H1 (cell line): ENCODE data around the gene PRR36. TPM values are rescaled to one million over a fixed set of nuclear protein-coding genes. Genes with fewer than 3 reads are reported as not detected.

Experiments
- CTCF ChIA-PET: fragments of 300-600 bp; sonication (Branson Sonifier 250); formaldehyde crosslinking; loops from one replicate; lab custom pipeline; 2021; ENCODE audit not compliant: partially characterized antibody; lab: Charles Lee
- POLR2A ChIA-PET: fragments of 300-600 bp; sonication (Branson Sonifier 250); formaldehyde crosslinking; loops from one replicate; lab custom pipeline; 2021; ENCODE audit warnings: inconsistent platforms; ENCODE audit not compliant: partially characterized antibody; lab: Charles Lee
- DNase-seq, 2 experiments: peaks; one replicate each; pipeline versions ENCODE4 v3.0.0 to v3.0.0-alpha.2; 2010 to 2022; ENCODE audit warnings: low spot score in 2 of 2, low read depth in 1 of 2, mixed read lengths in 1 of 2
- FAIRE-seq: peaks from 2 replicates; lab custom pipeline; 2011; peaks lifted over from hg19 to GRCh38; lab: Jason Lieb, UNC
- H2AFZ ChIP-seq: 2 replicates; pipeline ENCODE4 v1.8.1; 2012; ENCODE audit warnings: low read length, inconsistent platforms
- H2AK5ac ChIP-seq: 2 replicates; pipeline ENCODE4 v1.6.1; 2013; ENCODE audit warnings: low read depth, low read length
- H2BK120ac ChIP-seq: replicated peaks from 2 replicates; pipeline ENCODE3; 2013; ENCODE audit warnings: low read depth, low read length, inconsistent platforms
- H2BK12ac ChIP-seq: 2 replicates; pipeline ENCODE4 v1.6.1; 2013; ENCODE audit warnings: low read depth, low read length
- H2BK15ac ChIP-seq: 2 replicates; pipeline ENCODE4 v1.6.1; 2013; ENCODE audit warnings: low read length
- H2BK20ac ChIP-seq: 2 replicates; pipeline ENCODE4 v1.6.1; 2013; ENCODE audit warnings: low read length
- H2BK5ac ChIP-seq: 2 replicates; pipeline ENCODE4 v1.6.1; 2013; ENCODE audit warnings: low read depth, low read length
- H3K14ac ChIP-seq: 2 replicates; pipeline ENCODE4 v1.6.1; 2013; ENCODE audit warnings: inconsistent platforms; ENCODE audit not compliant: insufficient read length
- H3K18ac ChIP-seq: 2 replicates; pipeline ENCODE4 v1.6.1; 2013; ENCODE audit warnings: low read length; ENCODE audit errors: extremely low read depth
- H3K23ac ChIP-seq: 2 replicates; pipeline ENCODE4 v1.6.1; 2013; ENCODE audit warnings: inconsistent platforms; ENCODE audit not compliant: insufficient read length
- H3K23me2 ChIP-seq: 2 replicates; pipeline ENCODE4 v1.6.1; 2013; ENCODE audit warnings: low read depth, low read length
- H3K27ac ChIP-seq: 2 replicates; pipeline ENCODE4 v1.6.1; 2011; ENCODE audit warnings: low read depth, low read length, inconsistent platforms
- H3K27me3 ChIP-seq, 4 experiments: replicated peaks in 1 of 4; 1 replicate in 1 of 4; 2 replicates in 3 of 4; pipeline versions ENCODE4 v1.6.1 to v1.8.1; 2011 to 2013; ENCODE audit warnings: low read length in 3 of 4, mild to moderate bottlenecking in 3 of 4, inconsistent platforms in 2 of 4, mixed read lengths in 2 of 4, moderate library complexity in 1 of 4; ENCODE audit not compliant: control insufficient read depth in 3 of 4, insufficient read depth in 3 of 4; ENCODE audit errors: extremely low read depth in 1 of 4
- H3K36me3 ChIP-seq, 4 experiments: 2 replicates each; pipeline versions ENCODE4 v1.6.1 to v1.8.1; 2011 to 2013; ENCODE audit warnings: mild to moderate bottlenecking in 4 of 4, low read length in 3 of 4, moderate library complexity in 2 of 4, control low read depth in 1 of 4, inconsistent platforms in 1 of 4; ENCODE audit not compliant: insufficient read depth in 4 of 4, control insufficient read depth in 2 of 4
- H3K4ac ChIP-seq: replicated peaks from 2 replicates; pipeline ENCODE3; 2013; ENCODE audit warnings: low read length, low read depth, mixed read lengths, inconsistent platforms; ENCODE audit not compliant: insufficient read length
- H3K4me1 ChIP-seq, 4 experiments: replicated peaks in 1 of 4; 1 replicate in 1 of 4; 2 replicates in 3 of 4; pipeline versions ENCODE4 v1.6.1 to v1.8.1; 2011 to 2013; ENCODE audit warnings: low read length in 3 of 4, inconsistent platforms in 2 of 4, mixed read lengths in 1 of 4; ENCODE audit not compliant: insufficient read depth in 4 of 4, control insufficient read depth in 3 of 4
- H3K4me2 ChIP-seq, 2 experiments: 2 replicates each; pipeline versions ENCODE4 v1.6.1 to v1.8.1; 2011 to 2013; ENCODE audit warnings: low read depth in 2 of 2, low read length in 2 of 2, control low read depth in 1 of 2, inconsistent platforms in 1 of 2, mild to moderate bottlenecking in 1 of 2; ENCODE audit not compliant: insufficient read depth in 1 of 2
- H3K4me3 ChIP-seq, 4 experiments: fragments of 200-600, 300-600 bp in 1 of 4; sonication (generic), shearing (Covaris generic), sonication (Bioruptor Twin) in 1 of 4; 2 replicates each; pipeline versions ENCODE4 v1.5.1 to v1.8.1; 2011 to 2016; ENCODE audit warnings: low read length in 4 of 4, low read depth in 3 of 4, control low read depth in 2 of 4, inconsistent platforms in 2 of 4, mild to moderate bottlenecking in 2 of 4, mixed read lengths in 1 of 4, moderate library complexity in 1 of 4; ENCODE audit not compliant: insufficient read depth in 2 of 4; ENCODE audit errors: extremely low read depth in 1 of 4
- H3K56ac ChIP-seq: replicated peaks from 2 replicates; pipeline ENCODE3; 2013; ENCODE audit warnings: low read depth, mild to moderate bottlenecking, mixed read lengths, low read length, inconsistent platforms; ENCODE audit not compliant: insufficient read length
- H3K79me1 ChIP-seq: 2 replicates; pipeline ENCODE4 v1.6.1; 2013; ENCODE audit warnings: low read depth, low read length, control low read depth
- H3K79me2 ChIP-seq, 2 experiments: 2 replicates each; pipeline versions ENCODE4 v1.6.1 to v1.8.1; 2012 to 2013; ENCODE audit warnings: low read length in 2 of 2, mild to moderate bottlenecking in 2 of 2, inconsistent platforms in 1 of 2; ENCODE audit not compliant: insufficient read depth in 2 of 2, control insufficient read depth in 1 of 2
- H3K9ac ChIP-seq, 4 experiments: replicated peaks in 1 of 4; 1 replicate in 1 of 4; 2 replicates in 3 of 4; pipeline versions ENCODE4 v1.6.1 to v1.8.1; 2011 to 2013; ENCODE audit warnings: low read depth in 3 of 4, low read length in 3 of 4, control low read depth in 2 of 4, mild to moderate bottlenecking in 2 of 4, moderate library complexity in 2 of 4, inconsistent platforms in 1 of 4; ENCODE audit errors: extremely low read depth in 1 of 4
- H3K9me3 ChIP-seq, 2 experiments: 2 replicates each; pipeline versions ENCODE4 v1.6.1 to v1.8.1; 2012 to 2013; ENCODE audit warnings: mild to moderate bottlenecking in 2 of 2, moderate library complexity in 2 of 2, control low read depth in 1 of 2, inconsistent platforms in 1 of 2, low read depth in 1 of 2, low read length in 1 of 2, mixed read lengths in 1 of 2; ENCODE audit not compliant: insufficient read depth in 2 of 2
- H4K20me1 ChIP-seq, 2 experiments: replicated peaks in 1 of 2; 2 replicates each; pipeline versions ENCODE3 to v1.8.1; 2011 to 2013; ENCODE audit warnings: inconsistent platforms in 2 of 2, low read length in 2 of 2, mild to moderate bottlenecking in 1 of 2; ENCODE audit not compliant: insufficient read depth in 2 of 2, control insufficient read depth in 1 of 2
- H4K5ac ChIP-seq: 2 replicates; pipeline ENCODE4 v1.6.1; 2013; ENCODE audit warnings: low read length, low read depth, mixed read lengths, inconsistent platforms; ENCODE audit not compliant: insufficient read length
- H4K8ac ChIP-seq: 2 replicates; pipeline ENCODE4 v1.8.0; 2013; ENCODE audit warnings: mild to moderate bottlenecking, moderate library complexity, low read length, inconsistent platforms; ENCODE audit not compliant: insufficient read depth; ENCODE audit errors: extremely low read depth
- H4K91ac ChIP-seq: replicated peaks from 2 replicates; pipeline ENCODE3; 2013; ENCODE audit warnings: low read length, mixed read lengths, inconsistent platforms; ENCODE audit not compliant: insufficient read length
- CHD1 ChIP-seq: IDR thresholded peaks from 2 replicates; pipeline ENCODE4 v1.6.1; 2012; ENCODE audit warnings: low read depth, low read length, improper control_type of control experiment
- EZH2 ChIP-seq: fragments of 200-600 bp; sonication (generic); IDR thresholded peaks from 2 replicates; pipeline ENCODE4 v1.7.1; 2012; ENCODE audit warnings: low read depth, mild to moderate bottlenecking, moderate library complexity, low read length, inconsistent platforms; ENCODE audit not compliant: severe bottlenecking
- NANOG ChIP-seq: IDR thresholded peaks from 2 replicates; pipeline ENCODE4 v1.6.1; 2011; ENCODE audit warnings: low read length, low read depth, mild to moderate bottlenecking, inconsistent platforms; ENCODE audit not compliant: insufficient read depth, poor library complexity, severe bottlenecking
- POLR2AphosphoS5 ChIP-seq: IDR thresholded peaks from 2 replicates; pipeline ENCODE4 v1.6.1; 2011; ENCODE audit warnings: low read depth, low read length
- RBBP5 ChIP-seq: IDR thresholded peaks from 2 replicates; pipeline ENCODE4 v1.7.1; 2012; ENCODE audit warnings: low read depth, mild to moderate bottlenecking, inconsistent platforms, low read length, moderate library complexity, borderline replicate concordance
- TAF1 ChIP-seq: IDR thresholded peaks from 2 replicates; pipeline ENCODE4 v1.6.1; 2011; ENCODE audit warnings: mild to moderate bottlenecking, low read depth, low read length
- TCF12 ChIP-seq: IDR thresholded peaks from 2 replicates; pipeline ENCODE4 v1.6.1; 2011; ENCODE audit warnings: low read depth, mild to moderate bottlenecking, low read length
- USF2 ChIP-seq: IDR thresholded peaks from 2 replicates; pipeline ENCODE4 v1.6.1; 2011; ENCODE audit warnings: low read length, improper control_type of control experiment
- WGBS, 2 experiments: shearing (Covaris generic) in 1 of 2; methylation state at CpG; one replicate each; pipeline versions ENCODE4 v1.1.6 to v1.1.7; 2013 to 2015; ENCODE audit warnings: low lambda C conversion rate in 2 of 2, mixed read lengths in 2 of 2, inconsistent platforms in 1 of 2, low coverage in 1 of 2, missing lambda C conversion rate in 1 of 2; ENCODE audit not compliant: insufficient replicate concordance in 2 of 2, insufficient coverage in 1 of 2, insufficient read length in 1 of 2; ENCODE audit errors: extremely low coverage in 1 of 2, missing lambda C conversion rate in 1 of 2; 5-methylcytosine and 5-hydroxymethylcytosine counted together
- polyA plus RNA-seq, 7 experiments: library from polyadenylated mRNA; depleted of rRNA in 3 of 7; stranded (reverse) in 5 of 7; unstranded in 2 of 7; fragments of >200 nt in 5 of 7; fragments of 200-250 nt in 2 of 7; gene quantifications; 1 replicate in 5 of 7; 2 replicates in 1 of 7; 4 replicates in 1 of 7; pipeline versions ENCODE4 v1.2.1 to v1.2.3, GENCODE V29; 2011 to 2013; ENCODE audit warnings: missing spikeins in 2 of 7, mixed read lengths in 2 of 7
- total RNA-seq: library from RNA; stranded (reverse); fragmentation: NEBNext Ultra II Directional; extraction: Animal tissue kit (Norgen Biotek cat#: 25700); gene quantifications from 2 replicates; pipeline ENCODE4 v1.2.1, GENCODE V29; 2021

The PRR36 gene
- total and polyA plus RNA-seq, 2 of the 8 experiments (the other 6 are each of a cell fraction or from before 2014, with no cell fraction given), result 1.6 to 23.9 TPM

- Histone ChIP-seq H3K23me2 (peaks cover 8% of the 10 kb centered on the region), H3K4me3 (no peak overlapping the region), H4K8ac (no peak overlapping the region), H3K56ac (no peak overlapping the region), H2BK12ac (no peak overlapping the region), H3K4me2 (no peak overlapping the region), H3K27me3 (no peaks in the 10 kb centered on the region), H3K4ac (no peak overlapping the region), H3K79me1 (no peaks in the 10 kb centered on the region), H2BK5ac (no peak overlapping the region), H3K36me3 (no peaks in the 10 kb centered on the region; a peak in 1 of 8 replicates), H2BK20ac (no peak overlapping the region), H3K14ac (no peak overlapping the region), H2AFZ (no peak overlapping the region), H3K4me1 (peaks cover 0 to 12% (median 3%) of the 10 kb centered on the region in 4 experiments; a peak in 3 of 7 replicates), H2AK5ac (no peak overlapping the region), H4K20me1 (peaks cover 0 to 3% of the 10 kb centered on the region in 2 experiments), H3K23ac (no peak overlapping the region), H4K5ac (no peak overlapping the region), H3K9ac (no peak overlapping the region), H2BK120ac (no peak overlapping the region), H4K91ac (no peak overlapping the region), H3K79me2 (no peaks in the 10 kb centered on the region), H3K9me3 (no peaks in the 10 kb centered on the region), H3K18ac (no peak overlapping the region), H2BK15ac (no peak overlapping the region), H3K27ac (no peak overlapping the region)
- CTCF ChIA-PET, result interaction anchor here (1.0 to 3.4 kb wide), 10 partner anchors 10 to 545 kb away, joined by 3 to 21 read pairs (median 6); partner anchors contain the start of genes LRRC8E and TGFBR3L
- POLR2A ChIA-PET, result interaction anchor here (2.3 to 2.8 kb wide), 3 partner anchors 13 to 45 kb away, joined by 8 to 10 read pairs (median 8); partner anchors contain the start of gene TIMM44
- WGBS, 2 experiments, result 95% methylated on average over 16 of the region's 16 CpGs; no CpG with 5 or more reads in 1 of the 2 experiments
- FAIRE-seq (no peak), DNase-seq (no peak)
- no peak for TF ChIP-seq USF2
- TF ChIP-seq CHD1, result no peak
- no peak for TF ChIP-seq NANOG
- TF ChIP-seq TAF1, result no peak
- TF ChIP-seq RBBP5, result no peak
- TF ChIP-seq TCF12, result no peak
- no peak for TF ChIP-seq POLR2AphosphoS5
- no peak for TF ChIP-seq EZH2
These were observed 24.8 kb upstream of the PRR36 start for GRCh38 chr19:7898967-7899366.
